ENCODE data around the gene CEP295NL. TPM values are rescaled to one million over a fixed set of nuclear protein-coding genes. Genes with fewer than 3 reads are reported as not detected.

CEP295NL gene
- total and polyA plus RNA-seq, 11 donors, result 0.23 to 3.3 (median 0.52) TPM

DNA sequence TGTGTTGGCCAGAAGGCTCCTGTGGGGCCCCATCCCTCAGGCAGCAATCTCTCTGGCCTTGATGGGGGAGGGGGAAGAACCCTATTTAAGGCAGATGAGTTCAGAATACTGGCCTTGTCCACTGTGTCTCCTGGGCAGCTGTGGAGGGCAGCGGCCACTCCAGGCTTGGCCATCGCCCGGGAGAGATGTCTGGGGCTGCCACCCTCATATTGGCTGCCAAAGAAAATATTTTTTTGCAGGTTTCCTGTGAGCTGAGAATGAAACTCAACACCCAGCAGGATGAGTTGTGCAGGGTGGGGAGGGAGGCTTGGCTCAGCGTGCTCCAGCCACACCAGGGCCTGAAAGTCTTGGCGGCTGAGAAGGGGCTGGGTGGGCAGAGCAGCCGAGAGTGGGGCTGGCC lies 36.6 kb upstream of the CEP295NL start:
- H3K27ac ChIP-seq, result no peak overlapping the region
- H3K9me3 ChIP-seq, result no peaks in the 10 kb centered on the region
- no peak overlapping the region for H3K4me3 ChIP-seq
- WGBS, 4 donors, result 65 to 82% (median 75%) methylated on average over 3 to 6 of the region's 6 CpGs
- no peaks in the 10 kb centered on the region for H3K36me3 ChIP-seq
- TF ChIP-seq POLR2A (IDR thresholded peaks at IDR 0.05) (no peak), CTCF (IDR thresholded peaks at IDR 0.05) (no peak)
- H3K27me3 ChIP-seq, result no peaks in the 10 kb centered on the region
- ATAC-seq (no peak), DNase-seq (no peak)
- peaks cover 1 to 17% (median 11%) of the 10 kb centered on the region in 12 donors for H3K4me1 ChIP-seq
- intact Hi-C loops (cut with DNase I), result no loop called here

DNA sequence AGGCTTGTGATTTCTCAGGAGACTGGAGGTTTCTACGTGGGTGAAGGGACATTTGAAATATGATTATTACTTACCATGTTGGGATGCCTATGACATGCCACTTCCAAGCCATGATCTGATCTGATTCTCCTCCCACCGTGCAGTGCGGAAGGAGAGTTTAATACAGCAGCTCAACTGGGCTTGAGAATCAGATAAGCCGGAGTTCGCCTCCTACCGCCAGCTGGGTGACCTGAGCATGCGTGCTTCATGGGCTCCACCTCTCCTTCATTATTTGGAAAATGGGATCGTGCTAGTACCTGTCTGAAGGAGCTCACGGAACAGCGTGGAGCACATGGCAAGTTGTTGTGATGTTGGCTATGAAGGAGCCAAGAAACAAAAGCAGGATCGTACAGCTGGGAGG lies 34.6 kb upstream of the CEP295NL start:
- Histone ChIP-seq H3K27me3 (no peaks in the 10 kb centered on the region), H3K27ac (no peak overlapping the region), H3K4me3 (no peak overlapping the region), H3K9me3 (no peaks in the 10 kb centered on the region), H3K36me3 (no peaks in the 10 kb centered on the region), H3K4me1 (peaks cover 4 to 34% (median 26%) of the 10 kb centered on the region in 12 donors)
- TF ChIP-seq POLR2A (IDR thresholded peaks at IDR 0.05), result no peak
- TF ChIP-seq CTCF (IDR thresholded peaks at IDR 0.05), result no peak
- WGBS, 4 donors, result 84 to 95% (median 89%) methylated on average over 10 to 11 of the region's 11 CpGs
- intact Hi-C loops (cut with DNase I), result no loop called here
- ATAC-seq (no peak), DNase-seq (no peak)

DNA sequence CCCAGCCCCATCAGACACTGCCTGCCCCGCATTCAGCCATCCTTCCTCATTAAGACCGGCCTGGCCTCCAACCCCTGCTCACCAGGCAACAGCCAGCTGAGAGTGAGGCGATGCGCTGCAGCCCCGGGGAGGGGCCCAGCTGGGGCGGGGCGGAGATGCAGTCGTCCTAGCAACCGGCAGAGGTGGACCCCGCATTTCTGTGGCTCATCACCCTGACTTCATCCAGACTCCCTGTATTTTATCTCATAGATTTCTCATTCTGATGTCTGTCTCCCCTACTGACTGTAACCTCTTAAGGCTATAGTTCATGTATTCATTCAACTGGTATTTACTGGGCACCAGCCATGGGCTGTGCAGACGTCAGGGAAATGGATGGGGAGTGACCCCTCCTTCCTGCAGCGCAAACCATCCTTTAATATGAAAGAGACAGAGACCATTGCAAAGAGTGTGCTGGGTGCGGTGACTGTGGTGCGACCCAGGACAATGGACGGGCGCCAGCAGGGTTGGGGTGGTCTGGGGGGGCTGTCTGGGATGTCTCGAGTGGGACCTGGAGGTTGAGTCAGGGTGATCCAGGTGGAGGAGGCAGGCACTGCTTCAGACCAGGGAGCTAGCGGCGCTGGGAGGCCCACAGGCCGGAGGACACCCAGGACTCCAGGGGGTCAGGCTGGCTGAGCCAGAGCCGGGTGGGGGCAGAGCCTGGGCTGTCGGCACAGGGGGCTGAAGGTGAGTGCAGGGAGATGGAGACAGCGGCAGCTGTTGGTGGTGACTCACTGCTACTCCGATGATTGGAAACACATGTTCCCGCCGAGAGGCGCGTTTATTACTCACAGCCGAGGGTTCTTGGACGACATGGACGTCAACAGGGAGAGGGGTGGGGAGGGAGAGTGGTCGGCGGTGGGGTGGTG lies 32.7 kb upstream of the CEP295NL start:
- intact Hi-C loops (cut with DNase I), result no loop called here
- Histone ChIP-seq H3K4me3 (no peak overlapping the region), H3K27ac (peak overlapping the region in 8 of 12 donors; percentile 66 to 94 (median 85)), H3K4me1 (peaks cover 4 to 31% (median 26%) of the 10 kb centered on the region in 12 donors), H3K9me3 (no peaks in the 10 kb centered on the region), H3K36me3 (no peaks in the 10 kb centered on the region), H3K27me3 (no peaks in the 10 kb centered on the region)
- TF ChIP-seq POLR2A (IDR thresholded peaks at IDR 0.05) (no peak), CTCF (IDR thresholded peaks at IDR 0.05) (no peak)
- ATAC-seq (peak in 3 of 4 donors; percentile 31 to 62 (median 50)), DNase-seq (peak; percentile 56 to 84 (median 75))
- WGBS, 4 donors, result 76 to 83% (median 79%) methylated on average over 33 of the region's 33 CpGs

DNA sequence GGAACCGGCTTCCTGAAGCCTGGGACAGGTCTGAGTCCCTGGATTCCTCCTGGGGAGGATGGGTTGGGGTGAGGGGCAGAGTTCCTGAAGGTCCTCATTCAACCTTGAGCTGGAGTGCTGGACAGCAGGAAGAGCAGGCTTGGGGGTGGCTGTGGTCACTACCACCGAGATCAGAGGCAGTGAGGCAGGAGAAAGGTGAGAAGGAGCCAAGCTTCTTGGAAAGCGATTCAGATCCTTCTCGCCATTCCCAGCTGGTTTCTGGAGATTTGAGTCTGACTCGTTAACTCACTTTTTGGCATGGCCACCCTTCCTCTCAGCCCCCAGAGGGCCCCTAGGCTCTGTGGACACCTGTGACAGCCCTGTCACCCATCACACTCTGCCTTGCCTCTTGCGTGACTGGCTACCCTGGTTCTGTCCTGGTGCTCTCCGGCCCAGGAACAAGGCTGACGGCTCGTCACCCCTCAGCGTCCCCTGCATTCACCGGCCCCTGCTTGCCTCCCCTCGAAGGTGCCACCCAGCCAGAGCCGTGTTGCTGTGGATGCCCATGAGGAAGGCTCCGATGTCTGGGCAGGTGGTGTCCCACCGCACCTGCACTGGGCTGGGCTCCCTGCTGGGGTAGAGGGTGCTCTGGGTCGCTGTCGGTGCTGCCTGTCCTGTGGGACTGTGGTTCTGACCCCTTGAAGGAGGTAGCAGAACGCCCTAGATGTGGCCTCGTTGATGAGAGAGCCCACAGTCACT lies 31.8 kb upstream of the CEP295NL start:
- TF ChIP-seq POLR2A (IDR thresholded peaks at IDR 0.05) (no peak), CTCF (IDR thresholded peaks at IDR 0.05) (no peak)
- 75 to 80% (median 76%) methylated on average over 17 to 19 of the region's 19 CpGs for WGBS, 4 donors
- Histone ChIP-seq H3K36me3 (no peaks in the 10 kb centered on the region), H3K27me3 (no peaks in the 10 kb centered on the region), H3K4me1 (peaks cover 4 to 32% (median 26%) of the 10 kb centered on the region in 12 donors), H3K27ac (peak overlapping the region; percentile 59 to 94 (median 80)), H3K9me3 (no peaks in the 10 kb centered on the region), H3K4me3 (peak overlapping the region in 8 of 12 donors; percentile 25 to 49 (median 40))
- intact Hi-C loops (cut with DNase I), result loop anchor here in 2 of 10 donors (5.0 kb wide), 2 partner anchors 37 to 53 kb away; no protein-coding TSS in a partner anchor
- DNase-seq (no peak), ATAC-seq (no peak)
